ENCODE measurements around the gene ALX4. TPM values are rescaled to one million over a fixed set of nuclear protein-coding genes. Genes with fewer than 3 reads are reported as not detected.

ALX4 gene
- total and polyA plus RNA-seq, 7 experiments from 2014 or later = 0.04 TPM; not detected in 6

DNA sequence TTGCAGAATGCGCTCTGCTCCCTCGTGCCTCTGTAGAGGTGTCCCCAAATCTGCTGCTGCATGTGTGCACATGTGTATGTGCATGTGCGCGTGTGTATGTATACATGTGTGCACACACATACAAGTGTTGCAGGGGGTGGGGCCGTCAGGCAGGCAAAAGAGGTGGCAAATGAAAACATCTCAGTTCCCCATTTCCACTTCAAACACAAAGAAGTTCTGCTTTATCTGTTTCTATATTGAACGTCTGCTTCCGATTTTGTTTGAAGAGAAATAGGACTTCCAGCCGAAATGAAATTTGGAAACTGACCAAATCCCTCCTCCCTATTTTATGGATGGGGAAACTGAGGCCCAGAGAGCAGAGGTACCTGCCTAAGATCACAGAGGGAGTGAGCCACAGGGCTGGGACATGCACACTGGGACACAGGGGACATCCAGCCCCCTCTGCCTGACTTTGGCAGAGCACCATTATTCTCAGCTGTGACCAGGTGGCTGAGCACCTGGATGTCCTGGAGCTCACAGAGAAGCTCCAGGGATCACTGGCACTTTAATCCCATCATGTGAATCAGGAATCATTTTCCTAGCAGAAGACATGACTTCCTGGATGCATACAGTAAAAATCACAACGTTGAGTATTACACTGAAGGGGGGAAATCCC, 41.2 kb upstream of the ALX4 start:
- peaks cover 0 to 2% (median 0%) of the 10 kb centered on the region in 11 donors for H3K9me3 Mint-ChIP-seq
- ATAC-seq (peak; percentile 38), DNase-seq (no peak)
- H3K27ac ChIP-seq (ENCODE audit: low read depth, low read length) = no peak overlapping the region
- intact Hi-C loops (cut with micrococcal nuclease) = no loop called here
- no peak overlapping the region for H3K4me3 Mint-ChIP-seq
- no peaks in the 10 kb centered on the region for H3K9me3 ChIP-seq (ENCODE audit: control insufficient read depth in 2 of 3, low read length in 3 of 3)
- H3K27me3 ChIP-seq (ENCODE audit: control insufficient read depth in 2 of 2, insufficient read depth in 2 of 2, low read length in 2 of 2) = no peaks in the 10 kb centered on the region
- ChIA-PET POLR2A (no interaction called here), CTCF (no interaction called here)
- no peak overlapping the region for H3K4me3 ChIP-seq (ENCODE audit: low read length)
- peaks cover 21 to 52% (median 33%) of the 10 kb centered on the region in 5 donors for H3K27me3 Mint-ChIP-seq
- H3K4me1 Mint-ChIP-seq = peaks cover 0 to 4% (median 0%) of the 10 kb centered on the region in 7 donors
- H3K27ac Mint-ChIP-seq = no peak overlapping the region
- H3K36me3 ChIP-seq (ENCODE audit: control insufficient read depth in 2 of 3, insufficient read depth in 3 of 3, low read length in 3 of 3) = no peaks in the 10 kb centered on the region
- H3K36me3 Mint-ChIP-seq = no peaks in the 10 kb centered on the region
- no peaks in the 10 kb centered on the region for H3K4me1 ChIP-seq (ENCODE audit: control insufficient read depth in 2 of 2, insufficient read depth in 2 of 2, low read length in 2 of 2)

DNA sequence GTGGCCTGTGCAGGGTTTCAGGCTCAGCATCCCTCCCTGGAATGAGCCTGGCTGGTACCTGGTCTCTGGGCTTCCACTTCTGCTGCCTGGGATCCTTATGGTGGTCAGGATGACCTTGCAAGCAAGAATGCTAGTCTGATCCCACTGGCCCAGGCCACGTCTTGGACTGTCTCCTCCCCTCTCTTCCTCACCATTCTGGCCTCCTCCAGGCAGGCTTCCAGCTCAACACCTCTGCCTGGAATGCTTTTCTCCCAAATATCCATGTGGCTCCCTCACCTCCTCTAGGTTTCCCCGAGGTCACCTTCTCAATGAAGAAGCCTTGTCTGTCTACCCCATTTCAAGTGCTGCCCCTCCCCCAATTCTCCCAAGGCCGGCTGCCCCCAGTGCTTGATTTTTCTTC, 39.4 kb upstream of the ALX4 start:
- no peaks in the 10 kb centered on the region for H3K36me3 Mint-ChIP-seq
- Histone ChIP-seq H3K9me3 (ENCODE audit: control insufficient read depth in 2 of 3, low read length in 3 of 3) (no peaks in the 10 kb centered on the region), H3K4me3 (ENCODE audit: low read length) (no peak overlapping the region), H3K27ac (ENCODE audit: low read depth, low read length) (no peak overlapping the region), H3K27me3 (ENCODE audit: control insufficient read depth in 2 of 2, insufficient read depth in 2 of 2, low read length in 2 of 2) (no peaks in the 10 kb centered on the region), H3K4me1 (ENCODE audit: control insufficient read depth in 2 of 2, insufficient read depth in 2 of 2, low read length in 2 of 2) (no peaks in the 10 kb centered on the region), H3K36me3 (ENCODE audit: control insufficient read depth in 2 of 3, insufficient read depth in 3 of 3, low read length in 3 of 3) (no peaks in the 10 kb centered on the region)
- H3K9me3 Mint-ChIP-seq = peaks cover 0 to 2% (median 0%) of the 10 kb centered on the region in 11 donors
- POLR2A ChIA-PET = no interaction called here
- CTCF ChIA-PET = no interaction called here
- intact Hi-C loops (cut with micrococcal nuclease) = no loop called here
- ATAC-seq (no peak), DNase-seq (no peak)
- no peak overlapping the region for H3K4me3 Mint-ChIP-seq
- no peak overlapping the region for H3K27ac Mint-ChIP-seq
- peaks cover 21 to 53% (median 38%) of the 10 kb centered on the region in 5 donors for H3K27me3 Mint-ChIP-seq
- peaks cover 0 to 2% (median 0%) of the 10 kb centered on the region in 7 donors for H3K4me1 Mint-ChIP-seq

DNA sequence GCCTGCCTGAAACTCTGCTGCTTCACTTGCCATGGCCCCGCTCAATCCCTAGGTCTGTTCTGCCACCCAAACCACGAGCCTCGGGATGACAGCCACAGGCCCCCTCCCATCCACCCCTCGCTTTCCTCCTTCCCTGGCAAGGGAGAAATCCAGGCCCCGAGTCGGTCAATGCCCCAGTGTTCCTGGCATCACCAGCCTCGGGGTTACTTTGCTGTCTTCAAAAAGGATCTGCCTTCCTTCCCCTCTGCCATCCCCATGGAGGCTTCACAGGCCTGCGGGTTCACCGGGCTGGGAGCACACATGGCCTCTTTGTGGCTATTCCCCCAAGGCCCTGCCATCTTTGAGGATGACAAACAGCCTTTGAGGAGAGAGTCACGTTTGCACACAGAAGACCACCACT, 38.8 kb upstream of the ALX4 start:
- H3K27ac Mint-ChIP-seq = no peak overlapping the region
- H3K36me3 ChIP-seq (ENCODE audit: control insufficient read depth in 2 of 3, insufficient read depth in 3 of 3, low read length in 3 of 3) = no peaks in the 10 kb centered on the region
- ATAC-seq = no peak
- no peak overlapping the region for H3K4me3 ChIP-seq (ENCODE audit: low read length)
- H3K9me3 Mint-ChIP-seq = peaks cover 0 to 2% (median 0%) of the 10 kb centered on the region in 11 donors
- H3K4me1 Mint-ChIP-seq = peaks cover 0 to 2% (median 0%) of the 10 kb centered on the region in 7 donors
- H3K36me3 Mint-ChIP-seq = no peaks in the 10 kb centered on the region
- H3K4me3 Mint-ChIP-seq = no peak overlapping the region
- H3K27me3 ChIP-seq (ENCODE audit: control insufficient read depth in 2 of 2, insufficient read depth in 2 of 2, low read length in 2 of 2) = no peaks in the 10 kb centered on the region
- intact Hi-C loops (cut with micrococcal nuclease) = no loop called here
- CTCF ChIA-PET = no interaction called here
- no peak overlapping the region for H3K27ac ChIP-seq (ENCODE audit: low read depth, low read length)
- DNase-seq = no peak
- POLR2A ChIA-PET = no interaction called here
- peaks cover 22 to 53% (median 35%) of the 10 kb centered on the region in 5 donors for H3K27me3 Mint-ChIP-seq
- no peaks in the 10 kb centered on the region for H3K4me1 ChIP-seq (ENCODE audit: control insufficient read depth in 2 of 2, insufficient read depth in 2 of 2, low read length in 2 of 2)
- no peaks in the 10 kb centered on the region for H3K9me3 ChIP-seq (ENCODE audit: control insufficient read depth in 2 of 3, low read length in 3 of 3)

DNA sequence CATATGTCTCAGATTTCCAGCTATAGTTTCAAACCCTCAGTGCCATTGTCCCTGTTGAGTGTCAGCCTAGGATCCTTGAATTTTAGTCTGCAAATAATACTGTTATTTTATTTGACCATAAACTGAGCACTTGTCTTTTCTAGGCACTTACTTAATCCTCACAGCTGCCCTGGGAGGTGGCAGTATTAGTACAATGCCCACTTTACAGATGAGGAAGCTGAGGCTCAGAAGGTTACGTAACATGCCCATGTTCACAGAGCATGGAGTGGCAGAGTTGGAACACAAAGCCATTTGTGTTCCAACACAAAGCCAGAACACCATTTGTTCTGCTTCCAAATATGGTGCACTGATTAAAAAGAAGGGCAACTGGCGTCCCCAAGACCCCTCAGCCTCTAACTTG, 38.2 kb upstream of the ALX4 start:
- Mint-ChIP-seq H3K27me3 (peaks cover 22 to 53% (median 35%) of the 10 kb centered on the region in 5 donors), H3K36me3 (no peaks in the 10 kb centered on the region), H3K9me3 (peaks cover 0 to 2% (median 0%) of the 10 kb centered on the region in 11 donors), H3K27ac (no peak overlapping the region), H3K4me1 (peaks cover 0 to 2% (median 0%) of the 10 kb centered on the region in 7 donors), H3K4me3 (no peak overlapping the region)
- Histone ChIP-seq H3K4me3 (ENCODE audit: low read length) (no peak overlapping the region), H3K27me3 (ENCODE audit: control insufficient read depth in 2 of 2, insufficient read depth in 2 of 2, low read length in 2 of 2) (no peaks in the 10 kb centered on the region), H3K36me3 (ENCODE audit: control insufficient read depth in 2 of 3, insufficient read depth in 3 of 3, low read length in 3 of 3) (no peaks in the 10 kb centered on the region), H3K27ac (ENCODE audit: low read depth, low read length) (no peak overlapping the region), H3K9me3 (ENCODE audit: control insufficient read depth in 2 of 3, low read length in 3 of 3) (no peaks in the 10 kb centered on the region), H3K4me1 (ENCODE audit: control insufficient read depth in 2 of 2, insufficient read depth in 2 of 2, low read length in 2 of 2) (no peaks in the 10 kb centered on the region)
- intact Hi-C loops (cut with micrococcal nuclease) = no loop called here
- ATAC-seq (no peak), DNase-seq (no peak)
- ChIA-PET CTCF (no interaction called here), POLR2A (no interaction called here)

DNA sequence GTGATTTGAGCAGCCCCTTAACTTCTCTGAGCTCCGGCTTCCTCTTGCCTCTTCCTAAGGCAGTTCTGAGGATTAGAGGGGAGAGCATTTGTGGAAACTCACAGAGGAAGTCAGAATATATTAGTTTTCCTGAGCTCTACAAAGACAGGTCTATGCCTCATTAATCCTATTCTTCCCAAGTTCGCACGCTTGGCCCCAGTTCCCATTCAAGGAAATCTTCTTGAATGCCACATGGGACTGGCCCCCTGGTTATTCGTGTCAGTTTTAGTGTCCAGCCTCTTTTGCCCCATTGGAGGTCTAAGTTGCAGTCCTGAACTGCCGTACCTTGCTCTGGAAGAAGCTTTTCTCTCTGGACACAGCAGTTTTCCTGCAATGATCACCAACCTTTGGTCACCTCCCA, 37.6 kb upstream of the ALX4 start:
- H3K4me3 ChIP-seq (ENCODE audit: low read length) = no peak overlapping the region
- H3K4me1 ChIP-seq (ENCODE audit: control insufficient read depth in 2 of 2, insufficient read depth in 2 of 2, low read length in 2 of 2) = no peaks in the 10 kb centered on the region
- CTCF ChIA-PET = no interaction called here
- H3K36me3 Mint-ChIP-seq = no peaks in the 10 kb centered on the region
- H3K27ac ChIP-seq (ENCODE audit: low read depth, low read length) = no peak overlapping the region
- POLR2A ChIA-PET = no interaction called here
- peaks cover 18 to 48% (median 30%) of the 10 kb centered on the region in 5 donors for H3K27me3 Mint-ChIP-seq
- ATAC-seq (no peak), DNase-seq (no peak)
- no peaks in the 10 kb centered on the region for H3K9me3 ChIP-seq (ENCODE audit: control insufficient read depth in 2 of 3, low read length in 3 of 3)
- no peaks in the 10 kb centered on the region for H3K36me3 ChIP-seq (ENCODE audit: control insufficient read depth in 2 of 3, insufficient read depth in 3 of 3, low read length in 3 of 3)
- H3K4me1 Mint-ChIP-seq = peaks cover 0 to 2% (median 0%) of the 10 kb centered on the region in 7 donors
- H3K27me3 ChIP-seq (ENCODE audit: control insufficient read depth in 2 of 2, insufficient read depth in 2 of 2, low read length in 2 of 2) = no peaks in the 10 kb centered on the region
- intact Hi-C loops (cut with micrococcal nuclease) = no loop called here
- no peak overlapping the region for H3K4me3 Mint-ChIP-seq
- no peak overlapping the region for H3K27ac Mint-ChIP-seq
- H3K9me3 Mint-ChIP-seq = peaks cover 0 to 2% (median 0%) of the 10 kb centered on the region in 11 donors

DNA sequence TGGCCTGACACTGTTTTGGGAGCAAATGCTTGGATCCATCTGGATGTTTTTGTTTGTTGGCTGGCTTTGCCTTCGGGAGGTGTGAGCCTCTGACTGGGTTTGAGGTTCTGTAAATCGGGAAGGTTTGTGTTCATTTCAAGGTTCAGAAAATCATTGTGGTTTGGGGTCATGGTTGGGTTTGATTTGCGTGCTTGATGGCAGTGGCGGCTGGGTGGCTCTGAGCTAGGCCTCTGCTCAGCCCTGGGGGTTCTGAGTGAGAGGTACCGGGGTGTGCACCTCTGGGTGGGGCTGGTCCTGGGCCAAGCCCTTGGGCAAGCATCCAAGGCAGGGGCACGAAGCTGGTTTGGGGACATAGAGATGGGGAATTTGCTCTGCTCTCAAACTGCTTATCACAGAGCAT, 37.0 kb upstream of the ALX4 start:
- H3K4me1 Mint-ChIP-seq = peaks cover 0 to 2% (median 0%) of the 10 kb centered on the region in 7 donors
- Histone ChIP-seq H3K9me3 (ENCODE audit: control insufficient read depth in 2 of 3, low read length in 3 of 3) (no peaks in the 10 kb centered on the region), H3K4me1 (ENCODE audit: control insufficient read depth in 2 of 2, insufficient read depth in 2 of 2, low read length in 2 of 2) (no peaks in the 10 kb centered on the region), H3K27me3 (ENCODE audit: control insufficient read depth in 2 of 2, insufficient read depth in 2 of 2, low read length in 2 of 2) (no peaks in the 10 kb centered on the region), H3K36me3 (ENCODE audit: control insufficient read depth in 2 of 3, insufficient read depth in 3 of 3, low read length in 3 of 3) (no peaks in the 10 kb centered on the region), H3K4me3 (ENCODE audit: low read length) (no peak overlapping the region), H3K27ac (ENCODE audit: low read depth, low read length) (no peak overlapping the region)
- peak overlapping the region in 1 of 9 donors; percentile 10 for H3K27ac Mint-ChIP-seq
- ATAC-seq (no peak), DNase-seq (no peak)
- H3K9me3 Mint-ChIP-seq = peaks cover 0 to 2% (median 0%) of the 10 kb centered on the region in 11 donors
- CTCF ChIA-PET = interaction anchor here (0.6 kb wide), 1 partner anchor 495 kb away, joined by 3 read pairs; no protein-coding TSS in a partner anchor
- no peak overlapping the region for H3K4me3 Mint-ChIP-seq
- H3K27me3 Mint-ChIP-seq = peaks cover 18 to 53% (median 27%) of the 10 kb centered on the region in 5 donors
- no peaks in the 10 kb centered on the region for H3K36me3 Mint-ChIP-seq
- POLR2A ChIA-PET = no interaction called here
- intact Hi-C loops (cut with micrococcal nuclease) = no loop called here

DNA sequence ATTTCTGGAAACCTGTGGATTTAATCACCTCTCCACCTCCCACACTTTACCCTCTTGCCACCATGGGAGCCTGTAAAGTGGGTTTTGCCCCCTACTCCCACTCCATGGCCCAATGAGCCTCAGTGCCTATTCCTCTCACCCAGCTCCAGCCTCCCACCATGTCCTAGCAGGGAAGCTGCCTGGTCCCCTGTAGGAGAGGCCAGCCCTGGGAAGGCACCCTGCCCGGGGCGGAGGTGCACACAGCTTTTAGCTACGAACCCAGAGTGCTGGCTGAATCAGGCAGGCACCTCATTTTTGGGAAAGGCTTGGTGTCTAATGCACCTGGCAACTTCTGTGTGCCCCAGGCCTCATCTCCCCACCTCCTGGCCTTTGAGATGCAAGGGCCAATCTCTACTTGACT, 35.8 kb upstream of the ALX4 start:
- no peak for DNase-seq
- H3K27me3 Mint-ChIP-seq = peaks cover 15 to 51% (median 29%) of the 10 kb centered on the region in 5 donors
- H3K4me1 Mint-ChIP-seq = peaks cover 0 to 2% (median 0%) of the 10 kb centered on the region in 7 donors
- H3K27ac Mint-ChIP-seq = no peak overlapping the region
- Histone ChIP-seq H3K4me3 (ENCODE audit: low read length) (no peak overlapping the region), H3K9me3 (ENCODE audit: control insufficient read depth in 2 of 3, low read length in 3 of 3) (no peaks in the 10 kb centered on the region), H3K4me1 (ENCODE audit: control insufficient read depth in 2 of 2, insufficient read depth in 2 of 2, low read length in 2 of 2) (no peaks in the 10 kb centered on the region), H3K27me3 (ENCODE audit: control insufficient read depth in 2 of 2, insufficient read depth in 2 of 2, low read length in 2 of 2) (no peaks in the 10 kb centered on the region), H3K36me3 (ENCODE audit: control insufficient read depth in 2 of 3, insufficient read depth in 3 of 3, low read length in 3 of 3) (no peaks in the 10 kb centered on the region), H3K27ac (ENCODE audit: low read depth, low read length) (no peak overlapping the region)
- intact Hi-C loops (cut with micrococcal nuclease) = no loop called here
- peaks cover 0 to 2% (median 0%) of the 10 kb centered on the region in 11 donors for H3K9me3 Mint-ChIP-seq
- ATAC-seq = no peak
- CTCF ChIA-PET = no interaction called here
- H3K4me3 Mint-ChIP-seq = no peak overlapping the region
- POLR2A ChIA-PET = no interaction called here
- no peaks in the 10 kb centered on the region for H3K36me3 Mint-ChIP-seq
